ENCODE data around the gene MAPK8IP1. TPM values are rescaled to one million over a fixed set of nuclear protein-coding genes. Genes with fewer than 3 reads are reported as not detected.

Gene MAPK8IP1
- total RNA-seq, 1 donor from 2014 or later = 7.7 TPM

- DNase-seq (ENCODE audit: low spot score) = peak; percentile 98
Measured at GRCh38 chr11:45859661-45860140, 25.8 kb upstream of the MAPK8IP1 start.

GRCh38 chr11:45860348-45860747, 25.1 kb upstream of the MAPK8IP1 start:
- peak; percentile 86 for DNase-seq (ENCODE audit: low spot score)

- DNase-seq (ENCODE audit: low spot score) = no peak
Measured at GRCh38 chr11:45860764-45861510, 24.5 kb upstream of the MAPK8IP1 start.

GRCh38 chr11:45864041-45864440, 21.4 kb upstream of the MAPK8IP1 start:
- DNase-seq (ENCODE audit: low spot score) = no peak

GRCh38 chr11:45869551-45869950, 15.9 kb upstream of the MAPK8IP1 start:
- DNase-seq (ENCODE audit: low spot score) = no peak

GRCh38 chr11:45870706-45871105, 14.7 kb upstream of the MAPK8IP1 start:
- no peak for DNase-seq (ENCODE audit: low spot score)

- DNase-seq (ENCODE audit: low spot score) = no peak
Measured at GRCh38 chr11:45871638-45872037, 13.8 kb upstream of the MAPK8IP1 start.

- DNase-seq (ENCODE audit: low spot score) = peak; percentile 64
Measured at GRCh38 chr11:45872651-45873356, 12.6 kb upstream of the MAPK8IP1 start.

GRCh38 chr11:45876401-45876800, 9.1 kb upstream of the MAPK8IP1 start:
- DNase-seq (ENCODE audit: low spot score) = no peak

- no peak for DNase-seq (ENCODE audit: low spot score)
Measured at GRCh38 chr11:45877221-45877620, 8.2 kb upstream of the MAPK8IP1 start.

GRCh38 chr11:45877845-45878244, 7.6 kb upstream of the MAPK8IP1 start:
- DNase-seq (ENCODE audit: low spot score) = no peak

GRCh38 chr11:45879803-45880686, 5.4 kb upstream of the MAPK8IP1 start:
- peak; percentile 46 for DNase-seq (ENCODE audit: low spot score)

GRCh38 chr11:45880772-45881570, 4.5 kb upstream of the MAPK8IP1 start:
- no peak for DNase-seq (ENCODE audit: low spot score)

GRCh38 chr11:45881708-45882368, 3.6 kb upstream of the MAPK8IP1 start:
- no peak for DNase-seq (ENCODE audit: low spot score)

- no peak for DNase-seq (ENCODE audit: low spot score)
Measured at GRCh38 chr11:45884596-45885185, 760 bp upstream of the MAPK8IP1 start.

GRCh38 chr11:45885921-45886721, 670 bp downstream of the MAPK8IP1 start:
- DNase-seq (ENCODE audit: low spot score) = no peak

- DNase-seq (ENCODE audit: low spot score) = no peak
Measured at GRCh38 chr11:45886816-45887520, 1.5 kb downstream of the MAPK8IP1 start.

- DNase-seq (ENCODE audit: low spot score) = no peak
Measured at GRCh38 chr11:45887587-45887986, 2.1 kb downstream of the MAPK8IP1 start.

GRCh38 chr11:45889555-45889954, 4.1 kb downstream of the MAPK8IP1 start:
- no peak for DNase-seq (ENCODE audit: low spot score)
